Hepatocyte (in vitro differentiated cells): ENCODE measurements around the gene SLC25A6. TPM values are rescaled to one million over a fixed set of nuclear protein-coding genes. Genes with fewer than 3 reads are reported as not detected.

ENCODE experiments used
- DNase-seq: peaks from one replicate; pipeline ENCODE4 v3.0.0-alpha.2; 2016; ENCODE audit warnings: low spot score
- H2AFZ ChIP-seq: fragments of 200-600 bp; sonication (generic); 2 replicates; pipeline ENCODE4 v1.6.0; 2016; ENCODE audit warnings: antibody characterized with exemption, mild to moderate bottlenecking
- H3K27ac ChIP-seq: fragments of 200-600 bp; sonication (generic); 2 replicates; pipeline ENCODE4 v1.5.1; 2016; ENCODE audit warnings: mild to moderate bottlenecking
- H3K27me3 ChIP-seq: fragments of 200-600 bp; sonication (generic); 2 replicates; pipeline ENCODE4 v1.6.1; 2016
- H3K36me3 ChIP-seq: fragments of 200-600 bp; sonication (generic); replicated peaks from 2 replicates; pipeline ENCODE4 v1.5.1; 2016; ENCODE audit warnings: low read depth; ENCODE audit not compliant: insufficient read depth
- H3K4me1 ChIP-seq: fragments of 200-600 bp; sonication (generic); 2 replicates; pipeline ENCODE4 v1.5.1; 2016; ENCODE audit warnings: mild to moderate bottlenecking, moderate library complexity; ENCODE audit not compliant: insufficient read depth
- H3K4me2 ChIP-seq: fragments of 200-600 bp; sonication (generic); 2 replicates; pipeline ENCODE4 v1.6.0; 2016
- H3K4me3 ChIP-seq: fragments of 200-600 bp; sonication (generic); 2 replicates; pipeline ENCODE4 v1.5.1; 2016; ENCODE audit warnings: mild to moderate bottlenecking
- H3K79me2 ChIP-seq: fragments of 200-600 bp; sonication (generic); 2 replicates; pipeline ENCODE4 v1.6.0; 2017; ENCODE audit warnings: mild to moderate bottlenecking
- H3K9me2 ChIP-seq: fragments of 200-600 bp; sonication (generic); replicated peaks from 2 replicates; pipeline ENCODE4 v1.6.0; 2017; ENCODE audit warnings: mild to moderate bottlenecking; ENCODE audit not compliant: insufficient read depth
- H3K9me3 ChIP-seq: fragments of 200-600 bp; sonication (generic); 2 replicates; pipeline ENCODE4 v1.5.1; 2016; ENCODE audit warnings: low read depth, mild to moderate bottlenecking
- H4K20me1 ChIP-seq: fragments of 200-600 bp; sonication (generic); 2 replicates; pipeline ENCODE4 v1.6.0; 2016; ENCODE audit warnings: mild to moderate bottlenecking; ENCODE audit not compliant: insufficient read depth, poor library complexity, severe bottlenecking
- EZH2 ChIP-seq: fragments of 200-600 bp; sonication (generic); IDR thresholded peaks from 2 replicates; pipeline ENCODE4 v1.6.1; 2016; ENCODE audit warnings: antibody characterized with exemption, mild to moderate bottlenecking, borderline replicate concordance
- EZH2phosphoT487 ChIP-seq: fragments of 200-600 bp; sonication (generic); IDR thresholded peaks from one replicate; pipeline ENCODE4 v1.6.1; 2018; ENCODE audit warnings: antibody characterized with exemption, mild to moderate bottlenecking, low read depth, moderate library complexity; ENCODE audit not compliant: unreplicated experiment, severe bottlenecking
- WGBS: methylation state at CpG from one replicate; pipeline ENCODE4 v1.1.6; 2016; ENCODE audit warnings: low lambda C conversion rate; ENCODE audit errors: missing lambda C conversion rate; 5-methylcytosine and 5-hydroxymethylcytosine counted together
- polyA plus RNA-seq: library from polyadenylated mRNA; unstranded; fragments of >200 nt; fragmentation: Nextera tagmentation; extraction: Ambion mirVana; gene quantifications from 2 replicates; pipeline ENCODE4 v1.2.1, GENCODE V29; 2016
- total RNA-seq: library from RNA; depleted of rRNA; stranded (reverse); fragments of >200 nt; gene quantifications from 2 replicates; pipeline ENCODE4 v1.2.3, GENCODE V29; 2014
- TF ChIP-seq, protein P1 (sequence below): fragments of 200-600 bp; sonication (generic); IDR thresholded peaks from 2 replicates; pipeline ENCODE4 v1.5.1; 2016; ENCODE audit warnings: antibody characterized with exemption, mild to moderate bottlenecking; ENCODE audit not compliant: poor library complexity

SLC25A6 gene
- total and polyA plus RNA-seq, 2 experiments from 2014 or later, result 359 to 364 TPM

DNA sequence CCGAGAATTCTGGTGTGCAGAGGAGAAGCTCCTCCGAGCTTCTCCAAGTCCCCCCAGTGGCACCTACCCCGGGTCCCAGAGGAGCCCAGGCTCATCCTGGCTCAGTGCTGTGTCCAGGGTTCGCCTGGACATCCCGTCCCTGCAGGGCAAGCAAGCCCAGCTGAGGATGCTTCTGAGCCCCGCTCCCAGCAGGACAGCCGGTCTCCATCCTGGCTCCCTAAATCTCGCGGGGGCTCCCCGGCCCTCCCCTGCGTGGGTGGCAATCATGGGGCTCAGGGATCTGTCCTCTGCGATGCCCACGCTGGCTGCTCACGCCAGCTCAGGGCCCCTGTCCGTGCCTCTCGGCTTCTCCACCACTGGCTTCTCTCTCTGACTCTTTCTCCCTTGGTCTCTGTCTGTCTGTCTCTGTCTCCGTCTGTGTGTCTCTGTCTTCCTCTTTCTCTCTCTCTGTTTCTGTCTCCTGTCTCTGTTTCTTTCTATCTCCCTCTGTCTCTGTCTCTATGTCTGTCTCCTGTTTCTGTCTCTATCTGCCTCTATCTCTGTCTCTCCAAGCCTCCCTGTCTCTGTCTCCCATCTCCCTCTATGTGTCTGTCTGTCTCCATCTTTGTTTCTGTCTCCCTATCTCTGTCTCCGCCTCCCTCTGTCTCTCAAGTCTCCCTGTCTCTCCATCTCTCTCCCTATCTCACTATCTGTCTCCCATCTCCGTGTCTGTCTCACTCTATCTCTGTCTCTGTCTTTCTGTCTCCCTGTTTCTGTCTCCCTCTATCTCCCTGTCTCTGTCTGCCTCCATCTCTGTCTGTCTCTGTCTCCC, 27.8 kb upstream of the SLC25A6 start:
- no peak for DNase-seq
- no peaks in the 10 kb centered on the region for H3K36me3 ChIP-seq
- 89% methylated on average over 19 of the region's 19 CpGs for WGBS
- H3K9me3 ChIP-seq, result no peaks in the 10 kb centered on the region
- H2AFZ ChIP-seq, result no peak overlapping the region
- no peak overlapping the region for H3K4me3 ChIP-seq
- no peak overlapping the region for H3K27ac ChIP-seq
- no peaks in the 10 kb centered on the region for H3K4me1 ChIP-seq
- no peaks in the 10 kb centered on the region for H3K9me2 ChIP-seq
- no peaks in the 10 kb centered on the region for H4K20me1 ChIP-seq
- H3K4me2 ChIP-seq, result no peak overlapping the region
- no peaks in the 10 kb centered on the region for H3K79me2 ChIP-seq
- no peaks in the 10 kb centered on the region for H3K27me3 ChIP-seq
- TF ChIP-seq EZH2phosphoT487, result no peak
- no peak for TF ChIP-seq EZH2
- TF ChIP-seq, protein P1, sequence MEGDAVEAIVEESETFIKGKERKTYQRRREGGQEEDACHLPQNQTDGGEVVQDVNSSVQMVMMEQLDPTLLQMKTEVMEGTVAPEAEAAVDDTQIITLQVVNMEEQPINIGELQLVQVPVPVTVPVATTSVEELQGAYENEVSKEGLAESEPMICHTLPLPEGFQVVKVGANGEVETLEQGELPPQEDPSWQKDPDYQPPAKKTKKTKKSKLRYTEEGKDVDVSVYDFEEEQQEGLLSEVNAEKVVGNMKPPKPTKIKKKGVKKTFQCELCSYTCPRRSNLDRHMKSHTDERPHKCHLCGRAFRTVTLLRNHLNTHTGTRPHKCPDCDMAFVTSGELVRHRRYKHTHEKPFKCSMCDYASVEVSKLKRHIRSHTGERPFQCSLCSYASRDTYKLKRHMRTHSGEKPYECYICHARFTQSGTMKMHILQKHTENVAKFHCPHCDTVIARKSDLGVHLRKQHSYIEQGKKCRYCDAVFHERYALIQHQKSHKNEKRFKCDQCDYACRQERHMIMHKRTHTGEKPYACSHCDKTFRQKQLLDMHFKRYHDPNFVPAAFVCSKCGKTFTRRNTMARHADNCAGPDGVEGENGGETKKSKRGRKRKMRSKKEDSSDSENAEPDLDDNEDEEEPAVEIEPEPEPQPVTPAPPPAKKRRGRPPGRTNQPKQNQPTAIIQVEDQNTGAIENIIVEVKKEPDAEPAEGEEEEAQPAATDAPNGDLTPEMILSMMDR, result no peak

DNA sequence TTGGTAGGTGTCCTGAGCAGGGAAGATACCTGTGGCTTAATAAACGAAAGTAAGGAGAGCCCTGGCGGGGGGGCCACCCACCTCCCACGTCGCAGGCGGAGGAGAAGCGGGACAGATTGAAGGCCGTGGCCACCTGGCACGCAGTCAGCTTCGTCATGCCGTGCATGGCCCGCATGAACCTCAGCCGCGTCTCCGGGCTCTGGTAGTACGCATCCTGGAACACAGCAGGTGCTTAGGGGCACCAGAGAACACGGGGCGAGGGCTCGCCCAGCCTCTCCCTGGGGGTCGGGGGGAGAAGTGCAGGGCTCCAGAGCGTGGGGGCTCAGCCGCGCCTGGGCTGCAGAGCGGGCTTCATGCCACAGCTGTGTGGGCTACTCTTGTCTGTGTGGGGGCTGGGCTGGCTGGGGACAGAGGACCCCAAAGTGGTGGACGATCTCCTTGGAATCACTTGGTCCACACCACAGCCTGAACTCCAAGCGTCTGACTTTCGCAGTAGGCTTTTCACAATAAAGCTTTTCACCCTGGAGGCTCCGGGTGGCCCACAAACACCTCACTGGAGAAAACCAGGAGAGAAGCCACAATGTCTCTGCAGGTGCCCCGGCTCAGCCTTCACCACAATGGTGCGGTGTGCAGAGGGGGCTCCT, 27.1 kb upstream of the SLC25A6 start:
- H3K27ac ChIP-seq, result no peak overlapping the region
- 93% methylated on average over 28 of the region's 29 CpGs for WGBS

DNA sequence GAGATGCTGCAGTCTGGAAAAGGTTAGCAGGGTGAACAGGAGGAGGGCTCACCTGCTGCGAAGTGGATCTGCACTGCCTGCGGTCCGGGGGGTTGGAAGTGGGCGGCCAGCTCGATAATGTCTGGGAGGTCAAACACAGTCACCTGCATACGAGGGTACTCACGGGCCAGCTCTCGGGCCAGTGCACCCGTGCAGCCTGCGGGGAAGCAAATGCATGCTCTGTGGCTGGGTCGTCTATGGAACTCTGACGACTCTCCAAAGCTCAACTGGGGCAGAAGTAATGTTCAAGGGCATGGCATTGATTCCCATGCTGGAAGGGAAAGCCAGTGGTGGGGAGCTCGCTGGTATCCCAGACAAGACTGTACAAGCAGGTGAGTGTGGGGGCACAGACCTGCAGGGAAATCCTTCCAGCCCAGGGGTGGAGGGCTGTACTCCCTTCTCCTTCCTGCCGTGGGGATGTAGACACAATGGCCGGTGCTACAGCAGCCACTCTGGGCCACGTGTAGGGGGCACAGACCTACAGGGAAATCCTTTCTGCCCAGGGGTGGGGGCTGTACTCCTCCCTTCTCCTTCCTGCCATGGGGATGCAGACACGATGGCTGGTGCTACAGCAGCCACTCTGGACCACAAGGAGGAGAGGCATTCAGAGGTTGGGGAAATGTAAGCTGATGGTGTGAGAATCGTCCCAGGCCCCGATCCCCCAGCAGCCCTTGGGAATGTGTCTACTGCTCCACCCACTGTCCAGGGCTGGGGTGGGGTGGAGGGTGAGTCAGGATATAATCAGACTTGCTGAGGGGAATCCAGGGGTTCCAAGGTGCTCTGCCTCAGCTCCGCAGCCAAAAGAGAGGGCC, 26.2 kb upstream of the SLC25A6 start:
- H3K9me3 ChIP-seq, result no peaks in the 10 kb centered on the region
- no peaks in the 10 kb centered on the region for H3K4me1 ChIP-seq
- no peaks in the 10 kb centered on the region for H3K36me3 ChIP-seq
- no peak overlapping the region for H3K27ac ChIP-seq
- no peak overlapping the region for H3K4me3 ChIP-seq
- no peak for DNase-seq
- H2AFZ ChIP-seq, result no peak overlapping the region
- no peaks in the 10 kb centered on the region for H3K9me2 ChIP-seq
- no peaks in the 10 kb centered on the region for H4K20me1 ChIP-seq
- no peaks in the 10 kb centered on the region for H3K27me3 ChIP-seq
- TF ChIP-seq EZH2, result no peak
- TF ChIP-seq, protein P1, result no peak
- WGBS, result 94% methylated on average over 20 of the region's 20 CpGs
- no peaks in the 10 kb centered on the region for H3K79me2 ChIP-seq
- H3K4me2 ChIP-seq, result no peak overlapping the region

More for the DNA sequence above, 27.1 kb upstream of the SLC25A6 start:
- no peak overlapping the region for H2AFZ ChIP-seq
- TF ChIP-seq EZH2 (no peak), EZH2phosphoT487 (no peak)
- H3K9me2 ChIP-seq, result no peaks in the 10 kb centered on the region
- H4K20me1 ChIP-seq, result no peaks in the 10 kb centered on the region
- H3K4me3 ChIP-seq, result no peak overlapping the region
- no peaks in the 10 kb centered on the region for H3K9me3 ChIP-seq
- no peaks in the 10 kb centered on the region for H3K79me2 ChIP-seq
- no peaks in the 10 kb centered on the region for H3K36me3 ChIP-seq
- no peak for DNase-seq
- H3K27me3 ChIP-seq, result no peaks in the 10 kb centered on the region
- no peak overlapping the region for H3K4me2 ChIP-seq
- H3K4me1 ChIP-seq, result no peaks in the 10 kb centered on the region
